Pulmonary artery endothelial cell (primary cell): ENCODE data around the gene MRC1. TPM values are rescaled to one million over a fixed set of nuclear protein-coding genes. Genes with fewer than 3 reads are reported as not detected.

Experiments
- DNase-seq: peaks from one replicate; pipeline ENCODE4 v3.0.0-alpha.2; 2011; ENCODE audit warnings: low read depth, low spot score
- total RNA-seq: library from RNA; depleted of rRNA; stranded (reverse); fragments of >200 nt; gene quantifications from 2 replicates; pipeline ENCODE4 v1.2.3, GENCODE V29; 2014

MRC1 gene
- total RNA-seq, 1 donor from 2014 or later: 2.4 TPM

DNA sequence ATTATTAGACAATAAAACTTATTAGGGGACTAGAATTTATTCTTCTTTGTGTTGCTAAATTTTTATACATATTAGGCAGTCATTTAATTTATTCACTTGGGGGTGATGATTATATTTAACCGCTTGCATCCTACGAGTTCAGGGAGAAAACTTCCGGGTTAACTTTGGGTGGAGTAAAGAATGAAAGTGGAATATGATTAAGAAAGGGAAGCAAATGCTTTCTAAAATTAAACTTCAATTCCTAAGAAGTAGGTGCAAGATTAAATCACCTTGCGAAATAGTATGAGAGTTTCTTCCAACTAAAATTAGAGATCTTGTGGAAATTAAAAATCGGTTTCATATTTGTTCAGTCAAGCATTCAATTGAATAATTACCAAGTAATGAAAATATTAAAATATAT is 33.5 kb downstream of the MRC1 start:
- no peak for DNase-seq

DNA sequence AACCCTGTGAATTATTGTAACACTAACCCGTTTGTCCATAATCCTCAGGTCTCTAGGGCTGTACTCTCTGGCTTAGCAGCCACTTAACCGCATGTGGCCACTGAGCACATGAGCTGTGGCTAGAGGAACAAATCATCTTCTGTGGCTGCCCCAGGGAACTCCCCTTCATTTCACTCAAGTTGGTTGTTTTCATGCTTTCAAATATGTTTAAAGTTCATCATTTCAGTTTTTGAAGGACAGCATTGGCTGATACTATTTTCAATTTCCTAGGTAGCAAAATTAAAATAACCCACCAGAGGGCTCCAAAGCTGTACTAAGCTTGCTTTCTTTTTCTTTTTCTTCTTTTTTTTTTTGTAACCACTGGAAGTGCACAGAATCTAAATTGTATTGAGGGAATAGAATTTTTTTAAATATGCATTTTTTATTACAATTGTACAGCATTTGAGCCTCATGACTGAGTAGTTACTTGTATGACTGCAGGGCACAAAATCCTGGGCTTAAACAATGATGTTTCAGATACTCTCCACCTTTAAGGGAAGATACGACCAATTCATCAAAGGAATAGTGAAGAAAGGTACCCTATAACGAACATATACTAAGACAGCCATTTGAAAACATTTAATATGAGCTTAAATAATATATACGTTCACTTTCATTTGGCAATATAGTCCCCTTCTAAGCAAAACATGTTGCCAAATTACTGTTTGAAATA is 38.6 kb downstream of the MRC1 start:
- DNase-seq: no peak

- no peak for DNase-seq
Measured at GRCh38 chr10:17848646-17849045, 39.5 kb downstream of the MRC1 start.

DNA sequence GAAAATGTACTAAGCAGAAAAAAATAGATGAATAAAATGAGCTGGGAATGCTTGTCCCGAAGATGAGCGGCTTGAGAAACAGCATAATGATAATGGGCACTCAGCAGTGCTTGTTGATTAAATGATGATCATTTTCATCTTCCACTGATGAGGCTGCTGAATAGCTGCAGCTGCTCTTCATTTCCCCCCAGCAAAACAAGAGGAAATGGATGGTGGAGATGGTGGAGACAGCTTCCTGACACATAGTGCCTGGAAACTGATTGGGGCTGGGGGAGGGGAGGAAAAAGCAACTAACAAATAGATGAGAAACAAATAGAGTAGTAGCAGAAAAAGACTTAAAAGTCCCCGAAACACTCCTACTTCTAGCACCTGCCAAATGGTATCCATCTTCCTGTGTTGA is 41.4 kb downstream of the MRC1 start:
- no peak for DNase-seq

GRCh38 chr10:17851611-17852010 is 42.5 kb downstream of the MRC1 start:
- DNase-seq: no peak

- no peak for DNase-seq
Measured at GRCh38 chr10:17854044-17854652, 45.0 kb downstream of the MRC1 start.

DNA sequence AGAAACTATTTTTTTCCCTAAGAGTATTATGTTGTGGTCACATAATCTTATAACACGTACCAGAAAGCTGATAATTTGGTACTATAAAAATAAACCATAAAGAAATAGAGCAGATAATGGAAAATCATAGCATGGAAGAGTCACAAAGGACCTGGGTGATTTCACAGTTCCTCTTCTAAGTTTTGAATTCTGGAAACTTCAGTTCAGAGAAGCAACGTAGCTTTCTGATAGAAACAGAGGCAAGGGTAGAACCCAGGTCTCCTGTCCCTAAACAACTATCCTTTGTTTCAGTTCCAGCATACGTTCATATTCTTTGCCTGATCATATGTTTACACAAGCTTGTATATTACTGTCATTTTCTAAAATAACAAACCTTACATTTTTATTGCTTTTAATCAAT is 47.9 kb downstream of the MRC1 start:
- no peak for DNase-seq

DNA sequence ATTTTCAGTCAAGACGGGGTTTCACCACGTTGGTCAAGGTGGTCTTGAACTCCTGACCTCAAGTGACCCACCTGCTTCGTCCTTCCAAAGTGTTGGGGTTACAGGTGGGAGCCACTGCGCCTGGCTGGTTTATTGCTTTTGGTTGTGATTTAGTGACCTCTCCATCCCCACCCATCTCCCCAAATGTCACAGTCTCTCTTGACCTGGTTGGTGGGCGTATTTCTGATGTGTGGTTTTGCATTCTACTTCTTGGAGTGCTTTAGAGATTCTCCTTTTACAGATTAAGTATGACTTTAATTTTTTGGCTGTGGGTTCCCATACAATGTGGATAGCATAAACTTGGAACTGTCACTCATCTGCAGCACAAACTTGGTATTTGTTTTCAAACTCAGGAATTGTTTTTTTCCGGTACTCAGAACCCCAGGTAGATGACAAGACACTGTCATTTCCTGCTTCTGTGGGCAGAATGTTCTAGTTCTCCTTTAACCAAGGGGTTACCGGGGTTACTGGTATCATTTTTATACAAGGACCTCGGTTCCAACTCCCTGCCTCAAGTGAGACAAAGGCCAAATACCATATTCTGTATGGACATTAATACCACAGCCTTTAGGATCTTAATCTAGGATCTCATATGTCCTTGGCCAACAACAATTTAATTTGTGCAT is 50.5 kb downstream of the MRC1 start:
- no peak for DNase-seq

GRCh38 chr10:17861760-17862159 is 52.6 kb downstream of the MRC1 start:
- no peak for DNase-seq

- DNase-seq: no peak
Measured at GRCh38 chr10:17865351-17865750, 56.2 kb downstream of the MRC1 start.

GRCh38 chr10:17866346-17866745 is 57.2 kb downstream of the MRC1 start:
- no peak for DNase-seq

DNA sequence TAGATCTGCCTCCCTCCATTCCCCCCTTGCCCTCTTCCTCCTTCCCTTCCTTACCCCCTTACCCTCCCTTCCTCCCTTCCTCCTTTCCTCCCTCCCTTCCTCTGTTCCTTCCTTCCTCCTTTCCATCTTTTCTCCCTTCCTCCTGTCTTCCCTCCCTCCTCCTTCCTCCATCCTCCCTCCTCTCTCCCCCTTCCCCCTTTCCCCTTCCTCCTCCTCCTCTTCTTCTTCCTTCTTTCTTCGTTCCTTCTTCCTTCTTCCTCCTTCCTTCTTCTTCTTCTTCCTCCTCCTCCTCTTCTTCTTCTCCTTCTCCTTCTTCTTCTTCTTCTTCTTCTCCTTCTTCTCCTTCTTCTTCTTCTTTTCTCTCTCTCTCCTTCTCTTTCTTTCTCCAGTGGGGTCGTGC is 57.9 kb downstream of the MRC1 start:
- no peak for DNase-seq

DNA sequence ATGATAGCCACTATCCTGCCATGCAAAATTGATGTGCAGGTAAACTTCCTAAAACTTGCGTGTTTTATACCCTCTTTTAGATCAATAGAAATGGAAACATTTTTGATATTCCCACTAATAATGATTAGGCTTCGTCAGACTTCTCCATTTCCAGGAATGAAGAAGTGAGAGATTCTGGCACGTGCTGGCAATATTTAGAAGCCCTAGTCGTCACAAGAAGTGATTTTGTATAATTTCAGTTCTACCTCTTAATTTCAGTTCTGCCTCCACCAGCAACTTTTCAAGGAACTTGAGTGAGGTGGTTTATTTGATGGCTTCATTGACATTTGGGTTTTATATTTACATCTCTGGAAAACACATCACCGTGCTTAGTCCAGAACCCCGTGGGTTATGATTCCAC is 61.9 kb downstream of the MRC1 start:
- no peak for DNase-seq

- DNase-seq: no peak
Measured at GRCh38 chr10:17872191-17873091, 63.3 kb downstream of the MRC1 start.

- DNase-seq: no peak
Measured at GRCh38 chr10:17873946-17874345, 64.8 kb downstream of the MRC1 start.

DNA sequence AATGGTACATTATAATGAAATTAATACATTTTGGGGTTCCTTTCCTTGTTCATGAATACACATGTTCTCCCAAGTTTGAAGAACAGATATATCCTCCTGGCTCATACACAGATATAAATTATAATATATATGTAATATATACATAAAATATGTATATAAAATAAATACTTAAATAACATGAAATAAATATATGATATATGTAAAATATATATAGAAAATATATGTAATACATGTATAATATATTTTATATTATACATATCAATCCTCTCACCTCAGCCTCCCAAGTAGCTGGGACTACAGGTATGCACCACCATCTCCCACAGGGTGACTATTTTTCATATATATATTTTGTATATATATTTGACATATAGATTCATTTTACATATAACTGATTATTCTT is 68.0 kb downstream of the MRC1 start:
- DNase-seq: no peak

- DNase-seq: no peak
Measured at GRCh38 chr10:17878896-17879295, 69.7 kb downstream of the MRC1 start.

DNA sequence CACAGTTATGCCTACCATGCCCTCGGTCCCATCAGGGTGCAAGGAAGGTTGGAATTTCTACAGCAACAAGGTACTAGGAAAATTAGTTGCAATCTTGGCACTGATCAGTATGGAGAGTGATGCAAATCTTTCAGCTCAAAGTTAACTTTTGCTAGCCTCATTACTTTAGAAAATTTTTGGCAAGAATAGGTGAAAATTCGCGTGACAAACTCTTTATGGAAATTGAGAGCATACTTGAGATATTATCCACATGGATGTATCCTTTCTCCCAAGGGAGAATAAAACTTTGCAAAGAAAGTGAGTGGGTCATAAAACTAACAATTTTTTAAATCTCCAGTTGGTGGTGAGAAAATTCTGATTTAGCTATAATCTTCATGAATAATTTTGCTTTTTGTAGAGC is 71.5 kb downstream of the MRC1 start:
- DNase-seq: no peak

GRCh38 chr10:17882557-17882956 is 73.4 kb downstream of the MRC1 start:
- DNase-seq: no peak

- no peak for DNase-seq
Measured at GRCh38 chr10:17883621-17884020, 74.5 kb downstream of the MRC1 start.

GRCh38 chr10:17888189-17888588 is 79.0 kb downstream of the MRC1 start:
- DNase-seq: no peak

GRCh38 chr10:17891435-17891834 is 82.3 kb downstream of the MRC1 start:
- DNase-seq: no peak
